Hepatocyte (in vitro differentiated cells): Measurements from ENCODE around the gene LEAP2. TPM values are rescaled to one million over a fixed set of nuclear protein-coding genes. Genes with fewer than 3 reads are reported as not detected.

Source experiments
- DNase-seq: peaks from one replicate; pipeline ENCODE4 v3.0.0-alpha.2; 2016; ENCODE audit warnings: low spot score
- H2AFZ ChIP-seq: fragments of 200-600 bp; sonication (generic); 2 replicates; pipeline ENCODE4 v1.6.0; 2016; ENCODE audit warnings: antibody characterized with exemption, mild to moderate bottlenecking
- H3K27ac ChIP-seq: fragments of 200-600 bp; sonication (generic); 2 replicates; pipeline ENCODE4 v1.5.1; 2016; ENCODE audit warnings: mild to moderate bottlenecking
- H3K27me3 ChIP-seq: fragments of 200-600 bp; sonication (generic); 2 replicates; pipeline ENCODE4 v1.6.1; 2016
- H3K36me3 ChIP-seq: fragments of 200-600 bp; sonication (generic); replicated peaks from 2 replicates; pipeline ENCODE4 v1.5.1; 2016; ENCODE audit warnings: low read depth; ENCODE audit not compliant: insufficient read depth
- H3K4me1 ChIP-seq: fragments of 200-600 bp; sonication (generic); 2 replicates; pipeline ENCODE4 v1.5.1; 2016; ENCODE audit warnings: mild to moderate bottlenecking, moderate library complexity; ENCODE audit not compliant: insufficient read depth
- H3K4me2 ChIP-seq: fragments of 200-600 bp; sonication (generic); 2 replicates; pipeline ENCODE4 v1.6.0; 2016
- H3K4me3 ChIP-seq: fragments of 200-600 bp; sonication (generic); 2 replicates; pipeline ENCODE4 v1.5.1; 2016; ENCODE audit warnings: mild to moderate bottlenecking
- H3K79me2 ChIP-seq: fragments of 200-600 bp; sonication (generic); 2 replicates; pipeline ENCODE4 v1.6.0; 2017; ENCODE audit warnings: mild to moderate bottlenecking
- H3K9me2 ChIP-seq: fragments of 200-600 bp; sonication (generic); replicated peaks from 2 replicates; pipeline ENCODE4 v1.6.0; 2017; ENCODE audit warnings: mild to moderate bottlenecking; ENCODE audit not compliant: insufficient read depth
- H3K9me3 ChIP-seq: fragments of 200-600 bp; sonication (generic); 2 replicates; pipeline ENCODE4 v1.5.1; 2016; ENCODE audit warnings: low read depth, mild to moderate bottlenecking
- H4K20me1 ChIP-seq: fragments of 200-600 bp; sonication (generic); 2 replicates; pipeline ENCODE4 v1.6.0; 2016; ENCODE audit warnings: mild to moderate bottlenecking; ENCODE audit not compliant: insufficient read depth, poor library complexity, severe bottlenecking
- CTCF ChIP-seq: fragments of 200-600 bp; sonication (generic); IDR thresholded peaks from 2 replicates; pipeline ENCODE4 v1.5.1; 2016; ENCODE audit warnings: antibody characterized with exemption, mild to moderate bottlenecking; ENCODE audit not compliant: poor library complexity
- EZH2 ChIP-seq: fragments of 200-600 bp; sonication (generic); IDR thresholded peaks from 2 replicates; pipeline ENCODE4 v1.6.1; 2016; ENCODE audit warnings: antibody characterized with exemption, mild to moderate bottlenecking, borderline replicate concordance
- EZH2phosphoT487 ChIP-seq: fragments of 200-600 bp; sonication (generic); IDR thresholded peaks from one replicate; pipeline ENCODE4 v1.6.1; 2018; ENCODE audit warnings: antibody characterized with exemption, mild to moderate bottlenecking, low read depth, moderate library complexity; ENCODE audit not compliant: unreplicated experiment, severe bottlenecking
- WGBS: methylation state at CpG from one replicate; pipeline ENCODE4 v1.1.6; 2016; ENCODE audit warnings: low lambda C conversion rate; ENCODE audit errors: missing lambda C conversion rate; 5-methylcytosine and 5-hydroxymethylcytosine counted together
- polyA plus RNA-seq: library from polyadenylated mRNA; unstranded; fragments of >200 nt; fragmentation: Nextera tagmentation; extraction: Ambion mirVana; gene quantifications from 2 replicates; pipeline ENCODE4 v1.2.1, GENCODE V29; 2016
- total RNA-seq: library from RNA; depleted of rRNA; stranded (reverse); fragments of >200 nt; gene quantifications from 2 replicates; pipeline ENCODE4 v1.2.3, GENCODE V29; 2014

Gene LEAP2
- total and polyA plus RNA-seq, 2 experiments from 2014 or later: 22.6 to 36.3 TPM

- H3K4me2 ChIP-seq: no peak overlapping the region
- WGBS: 38% methylated on average over 2 of the region's 2 CpGs
- peaks cover 4% of the 10 kb centered on the region for H3K36me3 ChIP-seq
- no peaks in the 10 kb centered on the region for H3K9me3 ChIP-seq
- peaks cover 4% of the 10 kb centered on the region for H3K79me2 ChIP-seq
- no peaks in the 10 kb centered on the region for H3K27me3 ChIP-seq
- no peak overlapping the region for H3K4me3 ChIP-seq
- H2AFZ ChIP-seq: no peak overlapping the region
- peak; percentile 79 for DNase-seq
- no peak overlapping the region for H3K27ac ChIP-seq
- TF ChIP-seq CTCF (peak; percentile 69), EZH2 (no peak), EZH2phosphoT487 (no peak)
- H3K4me1 ChIP-seq: no peaks in the 10 kb centered on the region
- H3K9me2 ChIP-seq: no peaks in the 10 kb centered on the region
- H4K20me1 ChIP-seq: peaks cover 3% of the 10 kb centered on the region
These were observed 9.9 kb downstream of the LEAP2 start for GRCh38 chr5:132883261-132883834.

GRCh38 chr5:132884548-132884947 is 11.1 kb downstream of the LEAP2 start:
- Histone ChIP-seq H3K27ac (no peak overlapping the region), H2AFZ (no peak overlapping the region), H3K79me2 (peaks cover 2% of the 10 kb centered on the region), H3K4me1 (no peaks in the 10 kb centered on the region), H3K9me3 (no peaks in the 10 kb centered on the region), H3K27me3 (no peaks in the 10 kb centered on the region), H3K4me3 (no peak overlapping the region), H3K36me3 (peaks cover 4% of the 10 kb centered on the region), H3K4me2 (no peak overlapping the region), H4K20me1 (peaks cover 3% of the 10 kb centered on the region), H3K9me2 (no peaks in the 10 kb centered on the region)
- 77% methylated on average over 2 of the region's 2 CpGs for WGBS
- TF ChIP-seq EZH2phosphoT487: no peak
- TF ChIP-seq EZH2: no peak
- TF ChIP-seq CTCF: no peak
- DNase-seq: no peak

- H2AFZ ChIP-seq: no peak overlapping the region
- no peak overlapping the region for H3K4me2 ChIP-seq
- H3K27me3 ChIP-seq: no peaks in the 10 kb centered on the region
- no peak for DNase-seq
- H3K27ac ChIP-seq: peak overlapping the region; percentile 7
- H4K20me1 ChIP-seq: peaks cover 6% of the 10 kb centered on the region
- WGBS: 93% methylated on average over 11 of the region's 11 CpGs
- TF ChIP-seq EZH2 (no peak), EZH2phosphoT487 (no peak), CTCF (no peak)
- H3K36me3 ChIP-seq: peaks cover 4% of the 10 kb centered on the region
- peaks cover 2% of the 10 kb centered on the region for H3K79me2 ChIP-seq
- no peaks in the 10 kb centered on the region for H3K9me2 ChIP-seq
- no peaks in the 10 kb centered on the region for H3K9me3 ChIP-seq
- no peak overlapping the region for H3K4me3 ChIP-seq
- H3K4me1 ChIP-seq: no peaks in the 10 kb centered on the region
These were observed 12.8 kb downstream of the LEAP2 start for GRCh38 chr5:132886064-132886823.
